GM12878 (cell line): ENCODE measurements around the gene MYO3B. TPM values are rescaled to one million over a fixed set of nuclear protein-coding genes. Genes with fewer than 3 reads are reported as not detected.

Experiments
- ATAC-seq: fragments of 200-7000 bp; cut with Tn5 transposase; 3 replicates; pipeline ENCODE4 v1.9.1; 2020; ENCODE audit warnings: mild to moderate bottlenecking, moderate library complexity
- BruUV-seq: library from RNA; stranded (reverse); fragments of 400-500 nt; replicated peaks from 2 replicates; lab custom pipeline; 2021; lab: Mats Ljungman, UMichigan
- CTCF ChIA-PET: fragments of 300-600 bp; sonication (Branson Sonifier 250); formaldehyde crosslinking; extraction: SDS; loops from one replicate; lab custom pipeline; 2021; ENCODE audit warnings: inconsistent platforms; lab: Yijun Ruan, JAX
- POLR2A ChIA-PET: fragments of 350-600 bp; formaldehyde crosslinking; extraction: SDS; loops from one replicate; lab custom pipeline; 2021; ENCODE audit warnings: inconsistent platforms; lab: Charles Lee
- RAD21 ChIA-PET: fragments of 300-600 bp; sonication (Branson Sonifier 250); formaldehyde crosslinking; loops from one replicate; lab custom pipeline; 2023; ENCODE audit warnings: antibody characterized with exemption; ENCODE audit not compliant: unreplicated experiment; lab: Charles Lee
- SMC1A ChIA-PET: fragments of 300-600 bp; sonication (Branson Sonifier 250); formaldehyde crosslinking; loops from one replicate; lab custom pipeline; 2023; ENCODE audit not compliant: unreplicated experiment, uncharacterized antibody; lab: Charles Lee
- DNase-seq: peaks from one replicate; pipeline ENCODE4 v3.0.0-alpha.2; 2011; ENCODE audit warnings: low read depth, low spot score
- FAIRE-seq: peaks from 3 replicates; lab custom pipeline; 2011; peaks lifted over from hg19 to GRCh38; lab: Jason Lieb, UNC
- H2AFZ ChIP-seq: 2 replicates; pipeline ENCODE4 v1.6.0; 2011; ENCODE audit warnings: low read depth, low read length, control low read depth; ENCODE audit not compliant: control insufficient read depth
- H3K27ac ChIP-seq: 2 replicates; pipeline ENCODE4 v1.5.1; 2011; ENCODE audit warnings: control low read depth; ENCODE audit not compliant: control insufficient read depth, insufficient read depth
- H3K27me3 ChIP-seq, 2 experiments: replicated peaks in 1 of 2; 2 replicates each; pipeline versions ENCODE4 v1.6.0 to v1.6.1; 2011; ENCODE audit warnings: low read length in 1 of 2; ENCODE audit not compliant: control insufficient read depth in 2 of 2, insufficient read depth in 2 of 2
- H3K36me3 ChIP-seq, 2 experiments: 2 replicates each; pipeline ENCODE4 v1.5.1; 2011; ENCODE audit warnings: low read length in 1 of 2; ENCODE audit not compliant: control insufficient read depth in 2 of 2, insufficient read depth in 2 of 2
- H3K4me1 ChIP-seq: 2 replicates; pipeline ENCODE4 v1.6.1; 2011; ENCODE audit warnings: mild to moderate bottlenecking, low read length, moderate library complexity, mixed read lengths; ENCODE audit not compliant: control insufficient read depth, insufficient read depth
- H3K4me2 ChIP-seq: 2 replicates; pipeline ENCODE4 v1.6.0; 2011; ENCODE audit warnings: control low read depth; ENCODE audit not compliant: control insufficient read depth, insufficient read depth
- H3K4me3 ChIP-seq: fragments of 200-600 bp; sonication (generic); 2 replicates; pipeline ENCODE4 v1.5.1; 2016
- H3K79me2 ChIP-seq: 2 replicates; pipeline ENCODE4 v1.6.0; 2011; ENCODE audit warnings: low read length; ENCODE audit not compliant: control insufficient read depth, insufficient read depth
- H3K9ac ChIP-seq: 2 replicates; pipeline ENCODE4 v1.8.0; 2011; ENCODE audit warnings: low read length, control low read depth, mixed read lengths; ENCODE audit not compliant: control insufficient read depth, insufficient read depth
- H3K9me3 ChIP-seq: replicated peaks from 3 replicates; pipeline ENCODE4 v1.5.1; 2011; ENCODE audit warnings: mild to moderate bottlenecking, low read length; ENCODE audit not compliant: control insufficient read depth, insufficient read depth
- H4K20me1 ChIP-seq: 2 replicates; pipeline ENCODE4 v1.6.0; 2011; ENCODE audit not compliant: control insufficient read depth, insufficient read depth
- ATF7 ChIP-seq: fragments of 450-650 bp; IDR thresholded peaks from 2 replicates; pipeline ENCODE4 v1.6.1; 2016; ENCODE audit warnings: low read depth, mild to moderate bottlenecking
- CHD2 ChIP-seq: IDR thresholded peaks from 2 replicates; pipeline ENCODE4 v1.6.1; 2011; ENCODE audit warnings: low read depth, low read length, improper control_type of control experiment, borderline replicate concordance
- GATAD2B ChIP-seq: fragments of 450-650 bp; conservative IDR thresholded peaks from 2 replicates; pipeline ENCODE4 v1.6.1; 2017; ENCODE audit warnings: low read depth, mild to moderate bottlenecking, moderate library complexity
- KAT2A ChIP-seq: conservative IDR thresholded peaks from 2 replicates; pipeline ENCODE4 v1.6.1; 2011; ENCODE audit warnings: low read depth, low read length; ENCODE audit not compliant: control insufficient read depth
- MYC ChIP-seq: IDR thresholded peaks from 2 replicates; pipeline ENCODE4 v1.6.1; 2011; ENCODE audit warnings: mild to moderate bottlenecking, low read length, moderate library complexity, inconsistent platforms; ENCODE audit not compliant: insufficient read depth, insufficient replicate concordance, insufficient read length, severe bottlenecking
- NR2F1 ChIP-seq: fragments of 450-650 bp; conservative IDR thresholded peaks from 2 replicates; pipeline ENCODE4 v1.6.1; 2017; ENCODE audit warnings: mild to moderate bottlenecking
- POLR2AphosphoS5 ChIP-seq: IDR thresholded peaks from 2 replicates; pipeline ENCODE4 v1.6.1; 2011; ENCODE audit warnings: mild to moderate bottlenecking, low read length, inconsistent platforms
- SPI1 ChIP-seq: IDR thresholded peaks from 2 replicates; pipeline ENCODE4 v1.6.1; 2011; ENCODE audit warnings: low read depth, mild to moderate bottlenecking, low read length, moderate library complexity, borderline replicate concordance; ENCODE audit not compliant: insufficient read depth
- ZNF207 ChIP-seq: fragments of 450-650 bp; IDR thresholded peaks from 2 replicates; pipeline ENCODE4 v1.6.1; 2014; ENCODE audit warnings: antibody characterized with exemption, mild to moderate bottlenecking, borderline replicate concordance
- ZNF24 ChIP-seq: fragments of 450-650 bp; IDR thresholded peaks from 2 replicates; pipeline ENCODE4 v1.6.1; 2017; ENCODE audit warnings: antibody characterized with exemption, mild to moderate bottlenecking
- WGBS: methylation state at CpG from one replicate; pipeline ENCODE4 v1.1.6; 2016; ENCODE audit warnings: low lambda C conversion rate; ENCODE audit not compliant: insufficient replicate concordance, insufficient coverage; ENCODE audit errors: missing lambda C conversion rate; 5-methylcytosine and 5-hydroxymethylcytosine counted together
- in situ Hi-C: fragments of 300-500 bp; cut with MboI; formaldehyde crosslinking; loops from 9 replicates; pipeline ENCODE4 v1.14.3; 2018; ENCODE audit warnings: mixed read lengths
- intact Hi-C: fragments of 100-400 bp; cut with micrococcal nuclease; formaldehyde crosslinking; loops from one replicate; pipeline ENCODE4 v1.14.2; 2022; ENCODE audit not compliant: unreplicated experiment
- polyA plus RNA-seq, 11 experiments: library from polyadenylated mRNA; depleted of rRNA in 4 of 11; unstranded in 6 of 11; stranded (reverse) in 5 of 11; fragments of >200 nt; fragmentation: Nextera tagmentation in 4 of 11; fragmentation: Illumina TruSeq in 1 of 11; extraction: Ambion mirVana in 4 of 11; extraction: Trizol in 1 of 11; gene quantifications; 1 replicate in 1 of 11; 2 replicates in 10 of 11; pipeline versions ENCODE4 v1.2.1 to v1.2.3, GENCODE V29; 2011 to 2016; ENCODE audit warnings: inconsistent platforms in 2 of 11, missing spikeins in 2 of 11, low read depth in 1 of 11
- total RNA-seq, 4 experiments: library from RNA; depleted of rRNA in 3 of 4; stranded (reverse); fragments of >200 nt in 3 of 4; fragmentation: Illumina TruSeq in 1 of 4; extraction: Trizol in 1 of 4; gene quantifications; 2 replicates each; pipeline versions ENCODE4 v1.2.1 to v1.2.3, GENCODE V29; 2013 to 2021
- TF ChIP-seq, protein P1 (sequence below): IDR thresholded peaks from 2 replicates; pipeline ENCODE4 v1.6.1; 2012; ENCODE audit warnings: low read depth, low read length, improper control_type of control experiment
- TF ChIP-seq, protein P2 (sequence below): fragments of 450-650 bp; formaldehyde crosslinking; IDR thresholded peaks from 2 replicates; pipeline ENCODE4 v1.4.0; 2022; ENCODE audit warnings: mild to moderate bottlenecking, moderate library complexity
- TF ChIP-seq, protein P3 (sequence below): fragments of 450-650 bp; IDR thresholded peaks from 2 replicates; pipeline ENCODE4 v1.6.1; 2017; ENCODE audit warnings: borderline replicate concordance

Gene MYO3B
- total and polyA plus RNA-seq, 10 of the 15 experiments (the other 5 are each of a cell fraction or from before 2014, with no cell fraction given) = 1.1 to 7.1 (median 2.1) TPM

DNA sequence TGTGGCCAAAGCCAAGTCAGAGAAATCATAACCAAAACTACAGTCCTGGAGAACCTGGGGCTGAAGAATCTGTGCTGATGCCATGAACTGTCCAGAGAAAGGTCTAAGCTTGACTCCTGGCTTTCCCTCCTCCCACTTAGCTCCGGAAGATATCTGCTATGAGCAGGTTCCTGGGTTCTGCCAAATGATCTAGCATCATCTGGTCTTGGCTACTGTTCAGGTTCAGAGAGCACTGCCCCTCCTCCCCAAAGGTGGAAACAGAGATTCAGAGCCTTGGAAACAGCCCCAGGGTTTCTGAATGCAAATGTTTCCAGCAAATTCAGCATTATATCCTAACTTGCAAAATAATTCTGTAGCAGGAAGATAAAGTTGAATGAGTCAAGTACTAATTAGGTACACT lies 317.9 kb downstream of the MYO3B start (continued):
- TF ChIP-seq, protein P1, sequence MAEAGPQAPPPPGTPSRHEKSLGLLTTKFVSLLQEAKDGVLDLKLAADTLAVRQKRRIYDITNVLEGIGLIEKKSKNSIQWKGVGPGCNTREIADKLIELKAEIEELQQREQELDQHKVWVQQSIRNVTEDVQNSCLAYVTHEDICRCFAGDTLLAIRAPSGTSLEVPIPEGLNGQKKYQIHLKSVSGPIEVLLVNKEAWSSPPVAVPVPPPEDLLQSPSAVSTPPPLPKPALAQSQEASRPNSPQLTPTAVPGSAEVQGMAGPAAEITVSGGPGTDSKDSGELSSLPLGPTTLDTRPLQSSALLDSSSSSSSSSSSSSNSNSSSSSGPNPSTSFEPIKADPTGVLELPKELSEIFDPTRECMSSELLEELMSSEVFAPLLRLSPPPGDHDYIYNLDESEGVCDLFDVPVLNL = no peak
- TF ChIP-seq MYC = no peak

DNA sequence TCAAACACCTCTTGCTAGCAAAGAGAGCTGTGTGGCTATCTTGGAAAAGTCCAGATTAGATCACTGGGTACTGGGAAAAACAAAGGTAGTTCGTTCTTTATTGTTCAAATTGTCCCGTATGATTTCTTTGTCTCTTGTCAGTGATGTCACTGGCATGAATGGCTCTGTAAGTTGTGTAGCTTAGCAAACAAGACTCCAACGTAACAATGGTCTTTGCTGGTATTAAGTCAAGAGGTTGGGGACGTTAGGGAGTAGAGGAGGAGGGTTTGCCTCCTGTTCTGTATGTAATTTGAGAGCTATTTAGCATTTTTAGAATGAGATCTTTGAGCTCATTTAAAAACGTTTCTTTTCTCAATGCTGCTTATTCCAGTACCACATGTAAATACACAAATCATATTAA lies 320.7 kb downstream of the MYO3B start:
- Histone ChIP-seq H3K4me3 (no peak overlapping the region), H4K20me1 (no peaks in the 10 kb centered on the region), H3K27ac (no peak overlapping the region), H3K4me2 (no peak overlapping the region), H3K4me1 (no peaks in the 10 kb centered on the region), H3K9ac (no peak overlapping the region), H3K79me2 (no peaks in the 10 kb centered on the region), H2AFZ (no peak overlapping the region), H3K36me3 (no peaks in the 10 kb centered on the region; a peak in 1 of 4 replicates), H3K9me3 (no peaks in the 10 kb centered on the region), H3K27me3 (no peaks in the 10 kb centered on the region)
- RAD21 ChIA-PET = interaction anchor here (1.1 to 2.0 kb wide), 2 partner anchors 9 to 11 kb away, joined by 3 to 7 read pairs; no protein-coding TSS in a partner anchor
- POLR2A ChIA-PET = interaction anchor here (1.0 kb wide), 1 partner anchor 9 kb away, joined by 4 read pairs; no protein-coding TSS in a partner anchor
- WGBS = 23% methylated on average over 5 of the region's 5 CpGs
- intact Hi-C loops = no loop called here
- no TSS peak for BruUV-seq
- DNase-seq (no peak), ATAC-seq (no peak), FAIRE-seq (no peak)
- CTCF ChIA-PET = interaction anchor here (0.8 to 1.7 kb wide), 4 partner anchors 11 to 315 kb away, joined by 3 to 6 read pairs (median 4); no protein-coding TSS in a partner anchor
- in situ Hi-C loops = no loop called here
- SMC1A ChIA-PET = interaction anchor here (0.8 to 10.3 kb wide), 8 partner anchors 10 to 314 kb away, joined by 3 to 67 read pairs (median 4); no protein-coding TSS in a partner anchor
- TF ChIP-seq SPI1 = no peak
- TF ChIP-seq CHD2 = no peak
- no peak for TF ChIP-seq GATAD2B
- no peak for TF ChIP-seq KAT2A
- TF ChIP-seq, protein P2, sequence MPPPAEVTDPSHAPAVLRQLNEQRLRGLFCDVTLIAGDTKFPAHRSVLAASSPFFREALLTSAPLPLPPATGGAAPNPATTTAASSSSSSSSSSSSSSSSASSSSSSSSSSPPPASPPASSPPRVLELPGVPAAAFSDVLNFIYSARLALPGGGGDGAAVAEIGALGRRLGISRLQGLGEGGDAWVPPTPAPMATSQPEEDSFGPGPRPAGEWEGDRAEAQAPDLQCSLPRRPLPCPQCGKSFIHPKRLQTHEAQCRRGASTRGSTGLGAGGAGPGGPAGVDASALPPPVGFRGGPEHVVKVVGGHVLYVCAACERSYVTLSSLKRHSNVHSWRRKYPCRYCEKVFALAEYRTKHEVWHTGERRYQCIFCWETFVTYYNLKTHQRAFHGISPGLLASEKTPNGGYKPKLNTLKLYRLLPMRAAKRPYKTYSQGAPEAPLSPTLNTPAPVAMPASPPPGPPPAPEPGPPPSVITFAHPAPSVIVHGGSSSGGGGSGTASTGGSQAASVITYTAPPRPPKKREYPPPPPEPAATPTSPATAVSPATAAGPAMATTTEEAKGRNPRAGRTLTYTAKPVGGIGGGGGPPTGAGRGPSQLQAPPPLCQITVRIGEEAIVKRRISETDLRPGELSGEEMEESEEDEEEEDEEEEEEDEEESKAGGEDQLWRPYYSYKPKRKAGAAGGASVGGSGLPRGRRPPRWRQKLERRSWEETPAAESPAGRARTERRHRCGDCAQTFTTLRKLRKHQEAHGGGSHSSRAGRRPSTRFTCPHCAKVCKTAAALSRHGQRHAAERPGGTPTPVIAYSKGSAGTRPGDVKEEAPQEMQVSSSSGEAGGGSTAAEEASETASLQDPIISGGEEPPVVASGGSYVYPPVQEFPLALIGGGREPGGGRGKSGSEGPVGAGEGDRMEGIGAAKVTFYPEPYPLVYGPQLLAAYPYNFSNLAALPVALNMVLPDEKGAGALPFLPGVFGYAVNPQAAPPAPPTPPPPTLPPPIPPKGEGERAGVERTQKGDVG (CRISPR knock-in tag) = no peak
- no peak for TF ChIP-seq ZNF207
- TF ChIP-seq POLR2AphosphoS5 = no peak
- TF ChIP-seq ZNF24 = no peak
- no peak for TF ChIP-seq NR2F1
- TF ChIP-seq, protein P3, sequence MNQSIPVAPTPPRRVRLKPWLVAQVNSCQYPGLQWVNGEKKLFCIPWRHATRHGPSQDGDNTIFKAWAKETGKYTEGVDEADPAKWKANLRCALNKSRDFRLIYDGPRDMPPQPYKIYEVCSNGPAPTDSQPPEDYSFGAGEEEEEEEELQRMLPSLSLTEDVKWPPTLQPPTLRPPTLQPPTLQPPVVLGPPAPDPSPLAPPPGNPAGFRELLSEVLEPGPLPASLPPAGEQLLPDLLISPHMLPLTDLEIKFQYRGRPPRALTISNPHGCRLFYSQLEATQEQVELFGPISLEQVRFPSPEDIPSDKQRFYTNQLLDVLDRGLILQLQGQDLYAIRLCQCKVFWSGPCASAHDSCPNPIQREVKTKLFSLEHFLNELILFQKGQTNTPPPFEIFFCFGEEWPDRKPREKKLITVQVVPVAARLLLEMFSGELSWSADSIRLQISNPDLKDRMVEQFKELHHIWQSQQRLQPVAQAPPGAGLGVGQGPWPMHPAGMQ = no peak
- no peak for TF ChIP-seq ATF7
- TF ChIP-seq, all 136 proteins: peak for 0
